Kidney epithelial cell (primary cell): ENCODE data around the gene GRM2. TPM values are rescaled to one million over a fixed set of nuclear protein-coding genes. Genes with fewer than 3 reads are reported as not detected.

ENCODE experiments used
- DNase-seq: peaks from one replicate; pipeline ENCODE4 v3.0.0-alpha.2; 2010; ENCODE audit warnings: low read depth
- H3K27me3 ChIP-seq: 2 replicates; pipeline ENCODE4 v1.6.0; 2011; ENCODE audit warnings: low read length; ENCODE audit not compliant: control insufficient read depth, insufficient read depth
- H3K36me3 ChIP-seq: 2 replicates; pipeline ENCODE4 v1.5.1; 2011; ENCODE audit warnings: low read length; ENCODE audit not compliant: control insufficient read depth, insufficient read depth
- H3K4me3 ChIP-seq: 2 replicates; pipeline ENCODE4 v1.5.1; 2011; ENCODE audit warnings: low read depth, mild to moderate bottlenecking, control low read depth, low read length
- CTCF ChIP-seq: IDR thresholded peaks from 2 replicates; pipeline ENCODE4 v1.5.1; 2011; ENCODE audit warnings: mild to moderate bottlenecking, moderate library complexity, low read length, control low read depth, inconsistent platforms; ENCODE audit not compliant: insufficient read depth, poor library complexity, severe bottlenecking
- total RNA-seq: library from RNA; depleted of rRNA; stranded (reverse); fragments of >200 nt; gene quantifications from 2 replicates; pipeline ENCODE4 v1.2.3, GENCODE V29; 2015

GRM2 gene
- total RNA-seq, 1 donor from 2014 or later: not detected

DNA sequence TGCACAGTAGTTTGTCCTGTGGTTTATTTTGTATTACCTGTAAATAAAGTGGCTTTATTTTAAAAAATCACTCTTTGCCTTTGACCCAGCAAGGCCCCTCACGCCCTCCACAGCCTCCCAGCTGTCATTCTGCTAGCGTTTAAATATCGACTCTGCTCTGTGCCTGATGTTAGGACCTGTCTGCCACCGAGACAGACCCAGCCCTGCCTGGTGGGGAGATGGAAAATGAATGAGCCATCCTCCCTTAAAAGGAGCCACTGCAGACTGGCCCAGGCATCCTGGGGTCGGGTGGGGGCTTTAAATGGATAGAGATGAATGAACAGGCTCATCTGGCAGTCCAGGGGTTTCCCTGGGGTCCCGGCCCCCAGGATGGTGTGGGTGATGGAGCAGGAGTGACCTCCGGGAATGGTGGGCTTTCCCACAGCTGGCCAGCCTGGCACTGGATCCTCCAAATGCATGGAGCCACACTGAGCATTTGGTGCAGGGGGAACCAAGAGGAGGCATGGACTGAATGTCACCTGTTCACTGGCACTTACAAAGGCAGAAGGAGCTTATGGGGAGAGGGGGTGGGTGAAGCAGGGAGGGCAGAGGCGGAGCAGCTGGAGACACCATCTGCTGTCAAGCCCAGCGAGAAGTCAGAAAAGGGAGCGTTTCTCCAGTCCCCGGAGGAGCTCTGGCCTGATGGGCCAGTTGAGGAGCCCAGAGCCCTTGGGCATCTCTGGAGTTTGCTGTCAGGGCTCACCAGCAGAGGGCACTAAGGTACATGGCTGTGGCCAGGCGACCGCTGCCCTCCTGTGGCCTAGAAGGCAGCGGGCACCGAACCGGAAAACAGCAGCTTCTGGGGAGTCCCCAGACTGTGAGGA lies 11.9 kb downstream of the GRM2 start:
- TF ChIP-seq CTCF: peak; percentile 91
- H3K36me3 ChIP-seq: no peaks in the 10 kb centered on the region
- no peak for DNase-seq

DNA sequence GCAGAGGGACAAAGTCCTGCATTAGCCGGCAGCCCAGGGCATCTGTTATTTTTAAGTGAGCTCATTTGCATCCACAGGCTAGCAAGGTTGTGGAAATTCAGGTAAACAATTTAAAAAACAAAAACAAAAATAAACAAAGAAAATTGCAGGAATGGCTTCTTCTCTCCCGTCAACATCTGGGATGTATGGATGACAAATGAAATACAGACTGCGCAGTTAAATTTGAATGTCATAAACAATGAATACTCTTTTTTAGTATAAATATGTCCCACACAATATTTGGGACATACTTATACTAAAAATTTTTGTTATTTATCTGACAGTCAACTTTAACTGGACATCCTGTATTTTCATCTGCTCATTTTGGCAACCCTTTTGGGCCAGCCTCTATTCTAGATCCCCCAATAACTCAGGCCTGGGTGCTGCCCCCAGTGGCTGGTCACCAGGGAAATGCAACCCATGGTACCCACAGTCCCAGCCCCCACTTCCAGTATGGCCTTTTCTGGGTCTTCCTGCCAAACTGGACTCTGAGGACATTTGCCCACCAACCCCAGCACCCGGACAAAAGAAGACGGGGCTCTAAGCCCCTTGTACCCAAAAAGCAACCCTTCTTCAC lies 12.7 kb downstream of the GRM2 start:
- TF ChIP-seq CTCF: no peak
- Histone ChIP-seq H3K27me3 (no peaks in the 10 kb centered on the region), H3K36me3 (no peaks in the 10 kb centered on the region), H3K4me3 (no peak overlapping the region)
- DNase-seq: no peak

More for the DNA sequence above, 11.9 kb downstream of the GRM2 start:
- Histone ChIP-seq H3K4me3 (no peak overlapping the region), H3K27me3 (no peaks in the 10 kb centered on the region)

GRCh38 chr3:51720292-51721061 lies 13.6 kb downstream of the GRM2 start:
- H3K27me3 ChIP-seq: no peaks in the 10 kb centered on the region
- H3K4me3 ChIP-seq: no peak overlapping the region
- no peaks in the 10 kb centered on the region for H3K36me3 ChIP-seq
- TF ChIP-seq CTCF: no peak
- no peak for DNase-seq

GRCh38 chr3:51721062-51721745 lies 14.3 kb downstream of the GRM2 start:
- no peaks in the 10 kb centered on the region for H3K36me3 ChIP-seq
- no peak for DNase-seq
- TF ChIP-seq CTCF: no peak
- no peak overlapping the region for H3K4me3 ChIP-seq
- H3K27me3 ChIP-seq: no peaks in the 10 kb centered on the region

DNA sequence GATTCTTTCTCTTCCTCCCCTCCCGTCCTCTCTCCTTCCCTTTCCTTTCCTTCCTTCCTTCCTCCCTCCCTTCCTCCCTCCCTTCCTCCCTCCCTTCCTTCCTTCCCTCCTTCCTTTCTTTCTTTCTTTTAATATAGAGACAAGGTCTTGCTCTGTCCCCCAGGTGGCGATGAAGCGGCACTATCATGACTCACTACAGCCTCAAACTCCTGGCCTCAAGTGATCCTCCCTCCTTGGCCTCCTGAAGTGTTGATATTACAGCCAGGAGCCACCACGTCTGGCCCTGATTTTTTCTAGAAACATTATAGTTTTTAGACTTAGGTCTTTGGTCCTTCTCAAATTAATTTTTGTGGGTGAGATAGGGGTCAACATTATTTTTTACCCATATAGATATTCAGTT lies 15.5 kb downstream of the GRM2 start:
- no peaks in the 10 kb centered on the region for H3K36me3 ChIP-seq

More for the DNA sequence above, 15.5 kb downstream of the GRM2 start:
- Histone ChIP-seq H3K4me3 (no peak overlapping the region), H3K27me3 (no peaks in the 10 kb centered on the region)
- DNase-seq: no peak
- no peak for TF ChIP-seq CTCF
